Measurements from ENCODE around the gene PLEKHM3. TPM values are rescaled to one million over a fixed set of nuclear protein-coding genes. Genes with fewer than 3 reads are reported as not detected.

PLEKHM3 gene
- total and polyA plus RNA-seq, 2 of the 13 experiments (the other 11 are each of a cell fraction or from before 2014, with no cell fraction given) = 4.5 to 4.7 TPM

GRCh38 chr2:207819021-207819797 is 206.1 kb downstream of the PLEKHM3 start (continued):
- TF ChIP-seq DNMT3B (CRISPR knock-in tag; conservative IDR thresholded peaks at IDR 0.05) (peak; percentile 72; the same call in 1 of the 2 replicates), BRD4 (CRISPR knock-in tag; IDR thresholded peaks at IDR 0.05) (peak; percentile 17), KDM6A (CRISPR knock-in tag; IDR thresholded peaks at IDR 0.05; ENCODE audit: low read depth) (0 out of 2 replicates have a peak, but pooled peaks have one; percentile 14), AKAP8 (CRISPR knock-in tag; IDR thresholded peaks at IDR 0.05) (no peak), NR2F2 (IDR thresholded peaks at IDR 0.05; ENCODE audit: borderline replicate concordance, low read depth) (no peak), ZBTB14 (CRISPR knock-in tag; IDR thresholded peaks at IDR 0.05) (no peak), HBP1 (CRISPR knock-in tag; IDR thresholded peaks at IDR 0.05; ENCODE audit: low read depth) (0 out of 2 replicates have a peak, but pooled peaks have one; percentile 46), ZMAT3 (CRISPR knock-in tag; conservative IDR thresholded peaks at IDR 0.05) (0 out of 2 replicates have a peak, but pooled peaks have one; percentile 13), TARDBP (CRISPR knock-in tag; IDR thresholded peaks at IDR 0.05) (peak; percentile 55; the same call in 1 of the 2 replicates), GMEB1 (CRISPR knock-in tag; IDR thresholded peaks at IDR 0.05; ENCODE audit: borderline replicate concordance) (0 out of 2 replicates have a peak, but pooled peaks have one; percentile 14), ZNF136 (CRISPR knock-in tag; IDR thresholded peaks at IDR 0.05; ENCODE audit: low read depth) (0 out of 2 replicates have a peak, but pooled peaks have one; percentile 27), ZNF556 (CRISPR knock-in tag; IDR thresholded peaks at IDR 0.05; ENCODE audit: borderline replicate concordance) (peak; percentile 69), RARA (CRISPR knock-in tag; IDR thresholded peaks at IDR 0.05) (peak; percentile 21; the same call in 1 of the 2 replicates), TIGD3 (CRISPR knock-in tag; IDR thresholded peaks at IDR 0.05; ENCODE audit: borderline replicate concordance) (0 out of 2 replicates have a peak, but pooled peaks have one; percentile 60), ATF4 (CRISPR knock-in tag; IDR thresholded peaks at IDR 0.05) (peak in 1 of 2 experiments; percentile 40; a peak in 1 of 4 replicates), ZNF691 (CRISPR knock-in tag; IDR thresholded peaks at IDR 0.05; ENCODE audit: borderline replicate concordance, low read depth) (0 out of 2 replicates have a peak, but pooled peaks have one; percentile 41), ZNF720 (CRISPR knock-in tag; IDR thresholded peaks at IDR 0.05) (peak; percentile 26; the same call in 1 of the 2 replicates), MTF1 (CRISPR knock-in tag; IDR thresholded peaks at IDR 0.05) (no peak), ZNF790 (CRISPR knock-in tag; IDR thresholded peaks at IDR 0.05; ENCODE audit: borderline replicate concordance) (peak; percentile 30; the same call in 1 of the 2 replicates), EP300 (IDR thresholded peaks at IDR 0.05; ENCODE audit: low read depth in 2 of 2, low read length in 2 of 2) (0 out of 4 replicates have a peak, but pooled peaks of 1 of the 2 experiments have one; percentile 10), EP300 (CRISPR knock-in tag; IDR thresholded peaks at IDR 0.05; ENCODE audit: borderline replicate concordance) (no peak)

All from HepG2 (cell line).